Measurements from ENCODE around the gene MTHFD1L. TPM values are rescaled to one million over a fixed set of nuclear protein-coding genes. Genes with fewer than 3 reads are reported as not detected.

Gene MTHFD1L
- total RNA-seq, 1 donor from 2014 or later, result 107 TPM

- H3K4me2 ChIP-seq (ENCODE audit: low read length), result no peak overlapping the region
- no peak for DNase-seq (ENCODE audit: low read depth)
- H3K9ac ChIP-seq (ENCODE audit: low read length), result no peak overlapping the region
- no peak overlapping the region for H2AFZ ChIP-seq (ENCODE audit: low read depth, low read length)
- Mint-ChIP-seq H3K27ac (ENCODE audit: unreplicated experiment) (no peak overlapping the region), H3K4me3 (ENCODE audit: unreplicated experiment) (no peak overlapping the region), H3K27me3 (ENCODE audit: low read depth, unreplicated experiment) (no peaks in the 10 kb centered on the region), H3K36me3 (ENCODE audit: low read depth, unreplicated experiment) (peaks cover 14% of the 10 kb centered on the region), H3K9me3 (ENCODE audit: unreplicated experiment) (no peaks in the 10 kb centered on the region), H3K4me1 (ENCODE audit: low read depth, unreplicated experiment) (peaks cover 2% of the 10 kb centered on the region)
- H3K4me1 ChIP-seq (ENCODE audit: insufficient read depth, low read length), result no peaks in the 10 kb centered on the region
- no peaks in the 10 kb centered on the region for H3K9me3 ChIP-seq (ENCODE audit: insufficient read depth, low read depth, low read length)
- no peak overlapping the region for H3K4me3 ChIP-seq (ENCODE audit: insufficient read depth, low read depth, low read length)
- TF ChIP-seq EZH2 (IDR thresholded peaks at IDR 0.05; ENCODE audit: insufficient read depth, low read length), result no peak
- TF ChIP-seq CTCF (IDR thresholded peaks at IDR 0.05; ENCODE audit: insufficient read depth, low read depth, low read length), result no peak
- H3K27me3 ChIP-seq (ENCODE audit: insufficient read depth, low read length), result no peaks in the 10 kb centered on the region
- peaks cover 46% of the 10 kb centered on the region for H3K36me3 ChIP-seq (ENCODE audit: insufficient read depth, low read length)
- H3K79me2 ChIP-seq (ENCODE audit: insufficient read depth, low read length), result no peaks in the 10 kb centered on the region
- H3K27ac ChIP-seq (ENCODE audit: low read depth, low read length), result no peak overlapping the region
- H4K20me1 ChIP-seq (ENCODE audit: insufficient read depth, low read length), result no peaks in the 10 kb centered on the region
- no peak for FAIRE-seq
Measured at GRCh38 chr6:150962436-150962835, 96.9 kb downstream of the MTHFD1L start.

- Histone ChIP-seq H2AFZ (ENCODE audit: low read depth, low read length) (no peak overlapping the region), H3K9ac (ENCODE audit: low read length) (no peak overlapping the region), H3K79me2 (ENCODE audit: insufficient read depth, low read length) (no peaks in the 10 kb centered on the region), H3K27ac (ENCODE audit: low read depth, low read length) (no peak overlapping the region), H3K4me1 (ENCODE audit: insufficient read depth, low read length) (no peaks in the 10 kb centered on the region), H3K9me3 (ENCODE audit: insufficient read depth, low read depth, low read length) (no peaks in the 10 kb centered on the region), H3K36me3 (ENCODE audit: insufficient read depth, low read length) (peaks cover 41% of the 10 kb centered on the region), H3K4me2 (ENCODE audit: low read length) (no peak overlapping the region), H3K4me3 (ENCODE audit: insufficient read depth, low read depth, low read length) (no peak overlapping the region), H3K27me3 (ENCODE audit: insufficient read depth, low read length) (no peaks in the 10 kb centered on the region), H4K20me1 (ENCODE audit: insufficient read depth, low read length) (no peaks in the 10 kb centered on the region)
- Mint-ChIP-seq H3K4me3 (ENCODE audit: unreplicated experiment) (no peak overlapping the region), H3K9me3 (ENCODE audit: unreplicated experiment) (peaks cover 2% of the 10 kb centered on the region), H3K4me1 (ENCODE audit: low read depth, unreplicated experiment) (peaks cover 9% of the 10 kb centered on the region), H3K36me3 (ENCODE audit: low read depth, unreplicated experiment) (peaks cover 16% of the 10 kb centered on the region), H3K27ac (ENCODE audit: unreplicated experiment) (no peak overlapping the region), H3K27me3 (ENCODE audit: low read depth, unreplicated experiment) (no peaks in the 10 kb centered on the region)
- no peak for DNase-seq (ENCODE audit: low read depth)
- no peak for TF ChIP-seq CTCF (IDR thresholded peaks at IDR 0.05; ENCODE audit: insufficient read depth, low read depth, low read length)
- TF ChIP-seq EZH2 (IDR thresholded peaks at IDR 0.05; ENCODE audit: insufficient read depth, low read length), result no peak
- FAIRE-seq, result no peak
Measured at GRCh38 chr6:150964765-150965164, 99.3 kb downstream of the MTHFD1L start.

GRCh38 chr6:150966786-150967185 lies 101.3 kb downstream of the MTHFD1L start:
- no peak for FAIRE-seq
- no peak overlapping the region for H3K27ac Mint-ChIP-seq (ENCODE audit: unreplicated experiment)

More at GRCh38 chr6:150966786-150967185, 101.3 kb downstream of the MTHFD1L start:
- TF ChIP-seq EZH2 (IDR thresholded peaks at IDR 0.05; ENCODE audit: insufficient read depth, low read length) (no peak), CTCF (IDR thresholded peaks at IDR 0.05; ENCODE audit: insufficient read depth, low read depth, low read length) (no peak)
- no peaks in the 10 kb centered on the region for H4K20me1 ChIP-seq (ENCODE audit: insufficient read depth, low read length)
- Mint-ChIP-seq H3K4me1 (ENCODE audit: low read depth, unreplicated experiment) (peaks cover 9% of the 10 kb centered on the region), H3K27me3 (ENCODE audit: low read depth, unreplicated experiment) (no peaks in the 10 kb centered on the region), H3K36me3 (ENCODE audit: low read depth, unreplicated experiment) (peaks cover 12% of the 10 kb centered on the region), H3K4me3 (ENCODE audit: unreplicated experiment) (no peak overlapping the region), H3K9me3 (ENCODE audit: unreplicated experiment) (peaks cover 2% of the 10 kb centered on the region)
- H3K36me3 ChIP-seq (ENCODE audit: insufficient read depth, low read length), result peaks cover 28% of the 10 kb centered on the region
- H3K27ac ChIP-seq (ENCODE audit: low read depth, low read length), result no peak overlapping the region
- H2AFZ ChIP-seq (ENCODE audit: low read depth, low read length), result no peak overlapping the region
- no peaks in the 10 kb centered on the region for H3K79me2 ChIP-seq (ENCODE audit: insufficient read depth, low read length)
- no peaks in the 10 kb centered on the region for H3K9me3 ChIP-seq (ENCODE audit: insufficient read depth, low read depth, low read length)
- H3K4me1 ChIP-seq (ENCODE audit: insufficient read depth, low read length), result no peaks in the 10 kb centered on the region
- DNase-seq (ENCODE audit: low read depth), result no peak
- no peak overlapping the region for H3K4me2 ChIP-seq (ENCODE audit: low read length)
- no peaks in the 10 kb centered on the region for H3K27me3 ChIP-seq (ENCODE audit: insufficient read depth, low read length)
- H3K9ac ChIP-seq (ENCODE audit: low read length), result no peak overlapping the region
- H3K4me3 ChIP-seq (ENCODE audit: insufficient read depth, low read depth, low read length), result no peak overlapping the region

Measured in astrocyte (in vitro differentiated cells and primary cell).